GM19324 (cell line): ENCODE measurements around the gene HOXD8.

ENCODE experiments used
- ATAC-seq: cut with Tn5 transposase; IDR thresholded peaks from one replicate; pipeline ENCODE4 v1.9.1; 2021; ENCODE audit warnings: mild to moderate bottlenecking, moderate library complexity; ENCODE audit not compliant: unreplicated experiment, low FRiP score

HOXD8 gene

DNA sequence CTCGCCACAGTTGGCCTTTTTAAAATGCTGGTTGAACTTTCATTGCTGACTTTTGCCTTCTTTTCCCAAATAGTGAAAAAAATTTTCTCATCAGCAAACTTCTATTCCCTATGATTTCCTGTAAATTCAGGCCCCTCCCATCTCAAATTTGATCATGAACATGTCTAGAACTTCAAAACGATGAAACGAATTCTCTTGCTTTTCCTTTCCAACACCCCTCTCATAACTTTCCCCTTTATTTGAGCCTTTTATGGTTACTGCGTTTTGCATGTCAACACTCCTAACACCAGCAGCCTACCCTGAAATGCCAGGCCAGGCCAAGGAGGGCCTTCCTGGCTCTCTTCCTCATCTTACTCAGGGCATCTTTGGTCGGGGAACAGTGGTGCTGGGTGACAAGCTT lies 38.6 kb upstream of the HOXD8 start:
- no peak for ATAC-seq

DNA sequence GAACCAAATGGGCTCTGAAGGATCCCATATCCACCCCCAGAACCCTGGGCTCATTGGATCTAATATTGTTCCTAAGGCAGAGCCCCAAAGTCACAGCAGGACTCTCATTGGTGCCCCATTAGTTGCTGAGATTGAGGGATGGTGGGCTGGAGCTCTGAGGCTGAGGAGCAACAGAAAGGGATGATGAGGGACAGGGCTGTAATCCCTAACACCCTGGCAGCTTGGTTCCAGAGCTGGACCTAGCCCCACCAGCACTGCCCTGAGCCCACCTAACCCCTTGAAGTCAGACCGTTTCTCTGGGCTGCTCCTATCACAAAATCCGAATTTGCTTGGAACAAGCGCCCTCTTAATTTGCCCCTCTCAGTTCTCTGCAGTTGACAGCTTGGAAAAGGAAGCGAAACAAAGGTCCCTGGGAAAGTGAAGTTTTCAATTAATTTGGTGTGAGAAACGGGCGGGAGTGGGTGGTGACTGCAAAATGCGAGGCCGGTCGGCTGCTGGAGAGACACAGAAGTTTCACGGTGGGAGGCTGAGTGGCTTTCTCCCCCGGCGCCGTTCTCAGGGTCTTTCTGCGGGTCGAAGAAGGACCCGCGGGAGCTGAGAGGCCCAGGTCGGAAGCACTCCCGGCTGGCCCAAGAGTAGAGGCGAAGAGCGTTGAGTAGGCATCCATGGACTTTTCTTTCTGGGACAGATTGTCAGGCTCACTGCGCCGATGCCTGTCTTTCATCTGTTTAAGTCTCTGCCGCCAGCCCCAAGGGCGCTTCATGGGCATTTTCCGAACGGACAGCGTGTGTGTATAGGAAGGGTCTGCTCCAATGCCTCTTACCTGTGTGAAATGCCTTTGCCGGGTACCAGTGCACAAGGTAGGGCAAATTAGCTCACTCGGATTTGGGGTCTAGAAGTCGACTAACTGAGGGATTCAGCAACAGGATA lies 37.9 kb upstream of the HOXD8 start:
- ATAC-seq, result no peak

DNA sequence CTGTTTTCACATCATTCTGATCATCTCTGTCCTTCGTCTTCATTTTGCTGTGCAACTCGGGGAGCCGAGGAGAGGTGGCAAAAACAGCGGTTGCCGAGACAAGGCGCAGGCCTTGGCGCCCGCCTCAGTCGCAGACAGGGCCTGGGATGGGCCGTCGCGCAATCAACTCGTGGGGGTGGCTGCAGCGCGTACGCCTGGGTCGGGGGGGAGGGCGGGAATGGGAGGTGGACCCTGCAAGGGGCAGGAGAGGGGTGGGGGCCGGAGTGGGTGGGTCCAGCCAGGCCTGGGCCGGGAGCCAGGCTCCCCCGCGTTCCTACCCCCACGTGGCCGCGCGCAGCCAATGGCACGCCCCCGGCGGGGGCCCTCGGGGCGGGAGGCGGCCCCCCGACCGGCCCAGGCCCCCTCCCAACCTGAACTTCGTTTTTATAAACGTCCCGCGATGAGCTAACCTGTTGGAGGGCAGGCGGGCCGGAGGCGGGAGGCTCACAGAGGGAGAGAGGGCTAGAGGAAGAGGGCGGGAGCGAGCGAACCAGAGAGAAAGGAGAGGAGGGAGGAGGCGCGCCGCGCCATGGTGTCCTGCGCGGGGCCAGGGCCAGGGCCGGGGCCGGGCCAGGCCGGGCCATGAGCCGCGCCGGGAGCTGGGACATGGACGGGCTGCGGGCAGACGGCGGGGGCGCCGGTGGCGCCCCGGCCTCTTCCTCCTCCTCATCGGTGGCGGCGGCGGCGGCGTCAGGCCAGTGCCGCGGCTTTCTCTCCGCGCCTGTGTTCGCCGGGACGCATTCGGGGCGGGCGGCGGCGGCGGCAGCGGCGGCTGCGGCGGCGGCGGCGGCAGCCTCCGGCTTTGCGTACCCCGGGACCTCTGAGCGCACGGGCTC lies 37.0 kb upstream of the HOXD8 start, which contains the start of gene HOXD13:
HOXD13 (plus strand) TSS at position 452 of the 875 bp plus-strand sequence; CDS start at position 622, 170 bp downstream.
- ATAC-seq, result no peak

DNA sequence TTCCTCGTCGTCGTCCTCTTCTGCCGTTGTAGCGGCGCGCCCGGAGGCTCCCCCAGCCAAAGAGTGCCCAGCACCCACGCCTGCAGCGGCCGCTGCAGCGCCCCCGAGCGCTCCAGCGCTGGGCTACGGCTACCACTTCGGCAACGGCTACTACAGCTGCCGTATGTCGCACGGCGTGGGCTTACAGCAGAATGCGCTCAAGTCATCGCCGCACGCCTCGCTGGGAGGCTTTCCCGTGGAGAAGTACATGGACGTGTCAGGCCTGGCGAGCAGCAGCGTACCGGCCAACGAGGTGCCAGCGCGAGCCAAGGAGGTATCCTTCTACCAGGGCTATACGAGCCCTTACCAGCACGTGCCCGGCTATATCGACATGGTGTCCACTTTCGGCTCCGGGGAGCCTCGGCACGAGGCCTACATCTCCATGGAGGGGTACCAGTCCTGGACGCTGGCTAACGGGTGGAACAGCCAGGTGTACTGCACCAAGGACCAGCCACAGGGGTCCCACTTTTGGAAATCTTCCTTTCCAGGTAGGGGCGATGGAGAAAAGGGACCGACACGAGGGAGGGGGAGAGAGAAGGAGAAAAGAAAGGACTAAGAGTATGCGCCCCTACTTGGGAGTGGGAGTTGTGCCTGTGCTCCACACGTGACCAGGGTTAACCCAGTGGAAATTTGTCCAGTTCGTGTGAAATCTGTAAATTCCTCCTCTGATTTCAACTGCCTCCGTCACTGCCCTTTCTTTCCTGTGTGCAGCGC lies 36.2 kb upstream of the HOXD8 start:
- ATAC-seq, result no peak

DNA sequence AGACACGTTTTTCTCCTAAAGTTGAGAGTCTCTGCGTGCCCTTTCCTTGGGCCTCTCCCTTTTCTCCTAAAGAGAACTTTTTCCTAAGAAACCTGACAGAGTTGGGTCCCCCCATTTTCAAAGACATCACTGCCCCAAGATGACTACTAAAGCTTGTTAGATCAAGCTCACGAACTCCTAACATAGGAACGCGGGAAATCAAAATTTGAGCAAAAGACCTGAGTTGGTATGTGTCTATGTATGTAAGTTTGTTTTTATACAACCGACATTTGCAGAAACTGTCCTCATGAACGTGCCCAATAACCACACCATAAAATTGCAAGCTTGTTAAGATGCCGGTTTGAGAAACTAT lies 35.6 kb upstream of the HOXD8 start:
- ATAC-seq, result no peak

DNA sequence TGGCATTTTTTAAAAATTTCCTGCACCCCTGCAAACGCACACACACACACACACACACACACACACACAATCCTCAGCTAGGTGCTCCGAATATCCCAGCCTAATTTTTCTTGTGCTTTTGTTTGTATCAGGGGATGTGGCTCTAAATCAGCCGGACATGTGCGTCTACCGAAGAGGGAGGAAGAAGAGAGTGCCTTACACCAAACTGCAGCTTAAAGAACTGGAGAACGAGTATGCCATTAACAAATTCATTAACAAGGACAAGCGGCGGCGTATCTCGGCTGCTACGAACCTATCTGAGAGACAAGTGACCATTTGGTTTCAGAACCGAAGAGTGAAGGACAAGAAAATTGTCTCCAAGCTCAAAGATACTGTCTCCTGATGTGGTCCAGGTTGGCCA lies 35.2 kb upstream of the HOXD8 start:
- ATAC-seq, result no peak

DNA sequence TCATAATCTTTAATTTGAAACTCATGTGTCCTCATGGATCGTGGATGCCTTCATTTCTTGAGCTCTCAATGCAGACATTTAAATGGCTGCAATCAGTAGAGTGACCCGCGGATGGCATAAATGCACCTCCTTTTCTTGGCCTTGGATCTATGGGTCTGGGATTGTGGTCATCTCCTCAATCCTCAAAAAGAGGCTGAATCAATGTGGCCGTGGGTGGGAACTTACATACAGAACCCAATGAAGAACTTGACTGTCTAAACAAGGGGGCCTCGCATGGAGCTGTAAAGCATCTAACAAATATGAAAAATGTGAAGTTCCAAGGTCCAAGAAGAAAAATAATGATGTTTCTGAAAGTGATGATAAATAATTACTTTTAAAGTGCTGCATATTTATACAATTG lies 34.1 kb upstream of the HOXD8 start:
- no peak for ATAC-seq

DNA sequence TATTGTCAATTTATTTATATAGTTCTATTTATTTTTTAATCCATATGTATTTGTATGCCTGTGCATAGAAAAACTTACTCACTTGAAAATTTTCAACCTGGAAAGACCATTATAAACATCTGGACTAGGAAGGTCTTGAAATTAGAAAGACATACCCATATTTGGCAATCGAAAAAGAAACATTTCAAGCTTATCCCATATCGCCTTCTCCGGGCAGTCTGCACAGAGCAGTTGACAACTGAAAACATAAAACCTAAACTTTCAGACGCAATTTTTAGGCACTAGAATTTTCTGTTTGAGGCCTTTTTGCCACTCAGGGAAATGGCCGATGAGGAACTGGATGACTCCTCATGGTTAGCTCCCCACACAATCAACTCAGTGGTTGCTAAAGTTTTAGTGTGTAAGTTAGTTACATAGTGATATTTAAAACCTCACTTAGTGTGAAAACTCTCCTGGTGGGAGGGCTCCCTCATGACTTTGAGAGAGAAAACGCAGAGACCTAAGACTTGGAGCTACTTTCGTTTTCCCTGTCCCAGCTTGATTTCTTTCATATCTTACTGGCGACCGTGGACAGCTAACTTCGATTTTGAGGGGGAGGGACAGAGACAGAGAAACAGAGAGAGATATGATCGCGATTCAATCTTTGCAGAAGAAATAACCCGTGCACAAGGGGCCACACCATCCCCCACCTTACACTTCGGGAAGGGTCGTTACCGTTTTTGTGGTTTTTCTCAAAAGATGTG lies 33.1 kb upstream of the HOXD8 start:
- no peak for ATAC-seq

DNA sequence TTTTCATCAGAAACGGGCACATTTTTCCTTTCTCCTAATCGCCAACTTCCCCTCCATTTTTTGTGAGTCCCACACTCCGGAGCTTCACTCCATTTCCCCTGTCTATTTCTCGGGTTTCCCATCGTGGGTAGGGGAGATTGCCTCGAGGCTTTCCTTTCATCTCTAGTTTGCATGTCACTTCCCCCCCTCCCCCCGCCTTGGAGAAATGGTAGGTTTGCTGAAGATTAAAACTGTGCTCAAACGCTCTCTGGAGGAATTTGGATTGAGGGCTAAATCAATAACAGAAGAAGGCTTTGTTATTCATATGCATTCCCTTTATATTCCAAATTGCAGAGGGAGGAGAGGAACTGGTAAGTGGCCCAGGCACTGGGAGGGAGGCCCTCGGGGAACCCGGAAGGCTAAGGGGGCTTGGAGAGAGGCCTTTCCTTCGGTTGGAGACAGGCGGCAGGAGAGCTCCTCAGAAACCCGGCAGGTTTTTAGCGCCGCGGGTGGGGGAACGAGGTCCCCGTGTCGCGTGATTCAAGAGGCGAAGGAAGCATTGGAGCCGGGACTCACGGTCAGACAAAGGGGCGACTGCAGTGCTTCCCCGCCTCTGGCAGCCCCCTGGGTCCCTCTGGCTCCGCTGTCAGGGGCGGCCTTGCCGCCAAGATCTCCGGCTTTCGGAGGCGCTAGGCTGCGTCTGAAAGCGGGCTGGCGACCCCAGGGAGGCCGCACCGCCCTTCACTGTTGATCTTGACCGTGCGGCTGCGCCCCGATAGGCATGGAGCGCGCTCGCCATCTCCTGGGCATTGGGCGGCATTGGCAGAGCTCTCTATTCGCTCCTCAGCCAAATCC lies 32.3 kb upstream of the HOXD8 start:
- ATAC-seq, result peak; percentile 88

DNA sequence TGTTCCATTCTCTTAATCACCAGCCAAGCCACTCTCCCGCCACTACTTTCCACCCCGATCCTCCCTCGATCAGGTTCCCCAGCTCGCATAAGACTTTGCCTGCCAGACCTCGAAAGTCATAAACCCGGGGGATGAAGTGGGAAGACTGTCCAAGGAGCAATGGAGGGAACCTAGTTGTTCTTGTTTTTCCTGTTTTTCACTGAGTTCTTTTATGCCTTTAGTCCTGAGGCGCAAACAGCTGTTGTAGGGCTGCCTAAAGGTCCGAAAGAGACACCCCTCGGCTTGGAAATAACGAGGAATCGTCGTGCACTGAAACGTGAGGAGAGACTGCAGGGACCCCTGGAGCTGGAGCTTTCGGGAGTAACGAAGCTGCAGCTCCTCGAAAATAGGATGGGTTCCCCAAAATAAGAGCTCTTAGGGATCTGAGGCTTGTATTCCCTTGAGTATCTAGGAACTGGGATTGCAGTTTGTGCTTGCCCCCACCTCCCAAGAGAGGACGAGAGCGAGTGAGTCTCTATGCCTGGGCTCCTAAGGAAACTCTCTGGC lies 31.6 kb upstream of the HOXD8 start:
- no peak for ATAC-seq

DNA sequence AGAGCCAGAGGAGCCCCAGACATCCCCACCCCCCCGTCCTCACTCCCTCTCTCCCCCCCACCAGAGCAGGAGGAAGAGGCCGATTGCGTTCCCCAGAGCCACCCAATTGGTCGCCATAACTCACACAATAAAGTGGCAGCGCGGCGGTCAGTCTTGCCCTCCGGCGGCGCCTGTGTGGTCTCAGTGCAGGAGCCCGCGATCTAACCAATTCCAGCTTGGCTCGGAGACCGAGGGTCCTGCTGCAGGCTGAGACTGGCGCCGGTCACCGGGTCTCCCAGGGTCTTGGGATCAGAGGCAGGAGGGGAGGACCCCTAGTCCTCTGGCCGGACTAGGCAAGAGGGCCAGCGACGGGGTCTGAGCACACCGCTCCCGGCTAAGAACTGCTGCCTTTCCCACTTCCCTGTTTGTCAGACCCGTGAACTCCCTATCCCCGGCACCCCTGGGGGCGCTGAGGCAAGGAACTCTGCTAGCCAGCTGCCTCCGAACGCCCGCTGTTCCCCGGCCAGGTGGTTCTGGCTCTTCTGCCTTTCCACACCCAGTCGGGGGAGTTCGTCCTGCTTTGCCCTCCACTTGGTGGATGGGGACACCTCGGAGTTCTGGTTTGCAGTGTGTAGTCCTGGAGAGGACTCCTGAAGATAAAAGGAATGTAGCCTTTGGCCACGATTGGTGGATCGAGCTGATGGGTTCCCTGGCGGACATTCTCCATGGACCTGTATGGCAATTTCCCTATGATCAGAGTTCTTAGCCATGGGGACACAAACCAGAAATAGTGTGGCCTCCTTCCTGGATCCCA lies 30.9 kb upstream of the HOXD8 start:
- ATAC-seq, result no peak

DNA sequence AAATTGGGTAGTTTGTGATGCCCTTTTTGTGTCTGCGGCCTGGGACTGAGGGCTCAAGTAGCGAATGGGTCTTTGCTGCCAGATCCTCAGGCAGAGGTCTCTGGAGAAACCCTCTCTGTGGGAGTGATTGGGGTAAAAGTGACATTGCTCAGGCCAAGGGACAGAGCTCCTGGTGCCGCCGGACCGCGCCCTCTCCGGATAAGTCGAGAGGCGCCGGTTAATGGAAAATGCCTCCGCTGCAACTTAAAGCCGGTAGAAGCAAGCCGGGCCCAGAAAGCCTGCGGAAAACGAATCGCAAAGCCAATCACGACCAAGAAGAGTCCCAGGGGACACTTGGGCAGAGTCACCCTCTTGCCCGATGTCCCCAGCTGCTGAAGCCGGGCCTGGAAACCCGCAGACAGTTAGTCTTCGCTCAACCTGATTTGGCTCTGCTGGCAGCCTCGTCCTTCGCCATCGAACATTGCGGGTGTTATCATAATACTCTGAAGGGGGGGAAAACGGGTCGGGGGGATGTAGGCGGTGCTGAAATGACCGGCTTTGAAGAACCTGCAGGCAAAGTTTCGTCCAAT lies 30.3 kb upstream of the HOXD8 start:
- no peak for ATAC-seq

DNA sequence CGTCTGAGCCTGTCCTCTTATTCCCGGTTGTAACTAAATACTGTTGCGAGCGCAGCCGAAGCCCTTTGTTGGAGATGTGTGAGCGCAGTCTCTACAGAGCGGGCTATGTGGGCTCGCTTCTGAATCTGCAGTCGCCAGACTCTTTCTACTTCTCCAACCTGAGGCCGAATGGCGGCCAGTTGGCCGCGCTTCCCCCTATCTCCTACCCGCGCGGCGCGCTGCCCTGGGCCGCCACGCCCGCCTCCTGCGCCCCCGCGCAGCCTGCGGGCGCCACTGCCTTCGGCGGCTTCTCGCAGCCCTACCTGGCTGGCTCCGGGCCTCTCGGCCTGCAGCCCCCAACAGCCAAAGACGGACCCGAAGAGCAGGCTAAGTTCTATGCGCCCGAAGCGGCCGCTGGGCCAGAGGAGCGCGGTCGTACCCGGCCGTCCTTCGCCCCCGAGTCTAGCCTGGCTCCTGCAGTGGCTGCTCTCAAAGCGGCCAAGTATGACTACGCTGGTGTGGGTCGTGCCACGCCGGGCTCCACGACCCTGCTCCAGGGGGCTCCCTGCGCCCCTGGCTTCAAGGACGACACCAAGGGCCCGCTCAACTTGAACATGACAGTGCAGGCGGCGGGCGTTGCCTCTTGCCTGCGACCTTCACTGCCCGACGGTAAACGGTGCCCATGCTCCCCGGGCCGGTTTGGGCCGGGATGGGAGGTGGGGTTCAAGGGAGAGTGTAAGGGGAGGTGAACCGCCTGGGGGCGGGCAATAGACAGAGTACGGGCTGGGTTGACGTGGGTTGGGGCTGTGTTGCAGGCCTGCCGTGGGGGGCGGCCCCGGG lies 29.6 kb upstream of the HOXD8 start, which contains the start of gene HOXD12:
HOXD12 (plus strand) TSS at position 68 of the 819 bp plus-strand sequence; CDS start at position 75, 7 bp downstream.
- no peak for ATAC-seq

DNA sequence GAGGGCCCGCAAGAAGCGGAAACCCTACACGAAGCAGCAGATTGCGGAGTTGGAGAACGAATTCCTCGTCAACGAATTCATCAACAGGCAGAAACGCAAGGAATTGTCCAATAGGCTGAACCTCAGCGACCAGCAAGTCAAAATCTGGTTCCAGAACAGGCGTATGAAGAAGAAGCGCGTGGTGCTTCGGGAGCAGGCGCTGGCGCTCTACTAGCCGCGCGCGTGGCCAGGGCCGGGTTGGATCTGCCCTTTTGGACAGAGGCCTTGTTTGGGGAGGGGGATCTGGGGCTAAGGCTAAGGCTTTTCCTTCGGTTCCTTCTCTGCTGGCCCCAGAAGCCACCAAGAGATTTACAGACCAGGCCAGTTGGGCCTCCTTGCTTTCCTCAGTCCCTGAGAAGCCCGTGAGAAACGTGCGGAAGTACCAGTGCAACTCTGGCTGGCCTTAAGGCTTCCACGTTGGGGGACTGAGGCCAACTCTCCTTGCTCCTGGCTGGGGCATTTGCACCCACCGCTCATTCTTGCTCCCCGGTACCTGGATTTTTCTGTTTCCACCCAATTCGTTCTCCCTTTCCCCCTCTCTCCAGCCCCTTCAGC lies 28.9 kb upstream of the HOXD8 start:
- ATAC-seq, result no peak

DNA sequence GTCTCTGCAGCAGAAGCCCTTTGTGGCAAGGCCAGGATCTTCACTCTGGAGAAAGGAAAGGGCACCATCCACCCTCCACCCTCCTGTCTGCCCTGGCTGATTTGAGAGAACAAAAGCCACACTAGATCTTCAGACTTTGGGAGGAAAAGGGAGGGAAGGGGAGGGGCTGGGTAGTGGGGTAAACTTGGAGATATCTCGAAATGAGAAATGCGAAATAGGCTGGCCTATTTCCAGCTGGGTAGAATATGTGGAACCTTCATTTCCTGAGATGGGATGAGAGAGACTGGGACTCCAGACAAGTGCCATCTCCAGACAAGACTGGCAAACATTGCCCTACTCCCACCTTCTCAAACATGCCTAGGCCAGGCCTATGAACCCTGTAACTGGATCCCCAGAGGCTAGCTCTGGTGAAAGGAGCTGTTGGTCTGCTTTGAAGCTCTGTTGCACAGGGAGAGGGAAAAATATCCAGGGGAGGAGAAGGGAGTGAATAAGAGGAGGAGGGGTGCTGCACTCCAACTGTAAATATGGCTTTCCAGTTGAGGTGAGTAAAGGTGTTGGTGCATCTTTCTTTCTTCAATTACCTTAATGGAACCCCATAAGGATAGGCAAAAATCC lies 28.2 kb upstream of the HOXD8 start:
- no peak for ATAC-seq

DNA sequence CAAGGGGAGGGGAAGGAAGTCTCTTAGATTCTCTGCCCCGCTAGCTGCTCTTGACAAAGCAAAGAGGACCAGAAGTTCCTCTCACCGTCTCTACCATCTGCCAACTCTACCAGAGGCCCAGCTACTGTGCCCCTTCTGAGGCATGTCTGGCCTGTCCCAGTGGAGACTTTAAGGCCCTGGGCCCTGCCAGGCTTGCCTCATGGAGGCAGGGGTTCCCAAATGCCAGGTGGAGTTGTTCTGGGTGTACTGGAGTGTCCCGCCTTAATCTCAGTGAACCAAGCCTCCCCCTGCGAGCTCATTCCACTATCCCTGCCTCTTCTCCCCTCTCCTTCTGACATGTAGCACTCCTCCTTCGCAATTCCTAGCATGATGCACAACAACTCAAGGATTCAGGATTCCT lies 27.7 kb upstream of the HOXD8 start:
- no peak for ATAC-seq
